Breast epithelium (tissue), 4 donors: ENCODE data around the gene ARHGAP26. TPM values are rescaled to one million over a fixed set of nuclear protein-coding genes. Genes with fewer than 3 reads are reported as not detected.
A peak's percentile ranks its signal among the peaks of the same experiment; 100 is the strongest.

ENCODE experiments used
- DNase-seq, 2 donors: peaks; one replicate each; pipeline ENCODE4 v3.0.0-alpha.2; 2019; ENCODE audit warnings: low spot score in 2 of 2
- H3K27ac ChIP-seq, 2 donors: fragments of 200-600 bp; sonication (generic) in 1 of 2; one replicate each; pipeline ENCODE4 v1.5.1; 2016 to 2019; ENCODE audit warnings: mild to moderate bottlenecking in 1 of 2
- H3K27me3 ChIP-seq, 2 donors: fragments of 200-600 bp; sonication (generic) in 1 of 2; one replicate each; pipeline versions ENCODE4 v1.5.1 to v1.6.0; 2017 to 2019; ENCODE audit warnings: control low read depth in 1 of 2, mild to moderate bottlenecking in 1 of 2
- H3K36me3 ChIP-seq: fragments of 200-600 bp; one replicate; pipeline ENCODE4 v1.5.1; 2019
- H3K4me1 ChIP-seq, 2 donors: fragments of 200-600 bp; sonication (generic); one replicate each; pipeline ENCODE4 v1.5.1; 2016 to 2019; ENCODE audit warnings: control low read depth in 1 of 2
- H3K4me3 ChIP-seq, 3 donors: fragments of 200-600 bp; sonication (generic); 1 replicate in 2 of 3; 2 replicates in 1 of 3; pipeline ENCODE4 v1.5.1; 2016 to 2019; ENCODE audit warnings: mild to moderate bottlenecking in 3 of 3, moderate library complexity in 2 of 3
- H3K9me3 ChIP-seq, 2 donors: fragments of 200-600 bp; sonication (generic) in 1 of 2; one replicate each; pipeline ENCODE4 v1.5.1; 2016 to 2019; ENCODE audit warnings: control low read depth in 1 of 2
- POLR2A ChIP-seq: fragments of 450-650 bp; IDR thresholded peaks from one replicate; pipeline ENCODE4 v1.6.1; 2016; ENCODE audit warnings: antibody characterized with exemption, mild to moderate bottlenecking, moderate library complexity
- POLR2AphosphoS5 ChIP-seq, 3 donors: sonication (generic); formaldehyde crosslinking; IDR thresholded peaks; one replicate each; pipeline ENCODE4 v1.6.1; 2017; ENCODE audit warnings: antibody characterized with exemption in 3 of 3
- intact Hi-C: fragments of 100-400 bp; cut with DNase I; formaldehyde crosslinking; loops from one replicate; pipeline ENCODE4 v1.15.1; 2023; ENCODE audit warnings: low total_unique reads
- total RNA-seq, 3 donors: library from RNA; depleted of rRNA; stranded (reverse); fragments of >200 nt; gene quantifications; one replicate each; pipeline ENCODE4 v1.1.0, GENCODE V29; 2016
- TF ChIP-seq, protein P1 (sequence below), 3 donors: fragments of 450-650 bp; IDR thresholded peaks; one replicate each; pipeline ENCODE4 v1.5.1; 2016 to 2017; ENCODE audit warnings: antibody characterized with exemption in 3 of 3, mild to moderate bottlenecking in 3 of 3, moderate library complexity in 3 of 3

The ARHGAP26 gene
- total RNA-seq, 3 donors from 2014 or later: 33.1 to 89.0 (median 56.4) TPM

DNA sequence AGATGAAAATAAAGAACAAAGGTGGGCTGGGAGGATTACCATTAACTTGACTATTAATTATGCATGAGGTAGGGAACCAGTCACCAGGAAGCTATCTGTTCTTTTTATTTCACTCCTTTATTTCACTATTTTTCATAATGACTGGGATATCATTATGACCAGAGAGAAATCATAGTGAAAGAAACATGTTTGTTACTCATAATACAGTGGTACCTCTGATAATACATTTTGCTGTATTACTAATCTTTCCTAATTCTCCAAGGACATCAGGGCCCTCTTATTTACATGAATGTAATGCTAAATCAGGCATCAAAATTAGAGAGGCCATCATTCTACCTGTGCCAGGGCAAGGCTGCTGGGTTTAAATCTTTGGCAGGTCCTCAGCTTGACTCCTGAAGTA lies 379.6 kb downstream of the ARHGAP26 start:
- Histone ChIP-seq H3K36me3 (no peaks in the 10 kb centered on the region), H3K4me1 (peaks cover 0 to 20% of the 10 kb centered on the region in 2 donors), H3K27me3 (no peaks in the 10 kb centered on the region), H3K9me3 (no peaks in the 10 kb centered on the region), H3K4me3 (no peak overlapping the region), H3K27ac (no peak overlapping the region)
- no peak for DNase-seq
- intact Hi-C loops: no loop called here
- TF ChIP-seq, protein P1, sequence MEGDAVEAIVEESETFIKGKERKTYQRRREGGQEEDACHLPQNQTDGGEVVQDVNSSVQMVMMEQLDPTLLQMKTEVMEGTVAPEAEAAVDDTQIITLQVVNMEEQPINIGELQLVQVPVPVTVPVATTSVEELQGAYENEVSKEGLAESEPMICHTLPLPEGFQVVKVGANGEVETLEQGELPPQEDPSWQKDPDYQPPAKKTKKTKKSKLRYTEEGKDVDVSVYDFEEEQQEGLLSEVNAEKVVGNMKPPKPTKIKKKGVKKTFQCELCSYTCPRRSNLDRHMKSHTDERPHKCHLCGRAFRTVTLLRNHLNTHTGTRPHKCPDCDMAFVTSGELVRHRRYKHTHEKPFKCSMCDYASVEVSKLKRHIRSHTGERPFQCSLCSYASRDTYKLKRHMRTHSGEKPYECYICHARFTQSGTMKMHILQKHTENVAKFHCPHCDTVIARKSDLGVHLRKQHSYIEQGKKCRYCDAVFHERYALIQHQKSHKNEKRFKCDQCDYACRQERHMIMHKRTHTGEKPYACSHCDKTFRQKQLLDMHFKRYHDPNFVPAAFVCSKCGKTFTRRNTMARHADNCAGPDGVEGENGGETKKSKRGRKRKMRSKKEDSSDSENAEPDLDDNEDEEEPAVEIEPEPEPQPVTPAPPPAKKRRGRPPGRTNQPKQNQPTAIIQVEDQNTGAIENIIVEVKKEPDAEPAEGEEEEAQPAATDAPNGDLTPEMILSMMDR (IDR thresholded peaks at IDR 0.05): no peak
- no peak for TF ChIP-seq POLR2A
- no peak for TF ChIP-seq POLR2AphosphoS5 (IDR thresholded peaks at IDR 0.05)

DNA sequence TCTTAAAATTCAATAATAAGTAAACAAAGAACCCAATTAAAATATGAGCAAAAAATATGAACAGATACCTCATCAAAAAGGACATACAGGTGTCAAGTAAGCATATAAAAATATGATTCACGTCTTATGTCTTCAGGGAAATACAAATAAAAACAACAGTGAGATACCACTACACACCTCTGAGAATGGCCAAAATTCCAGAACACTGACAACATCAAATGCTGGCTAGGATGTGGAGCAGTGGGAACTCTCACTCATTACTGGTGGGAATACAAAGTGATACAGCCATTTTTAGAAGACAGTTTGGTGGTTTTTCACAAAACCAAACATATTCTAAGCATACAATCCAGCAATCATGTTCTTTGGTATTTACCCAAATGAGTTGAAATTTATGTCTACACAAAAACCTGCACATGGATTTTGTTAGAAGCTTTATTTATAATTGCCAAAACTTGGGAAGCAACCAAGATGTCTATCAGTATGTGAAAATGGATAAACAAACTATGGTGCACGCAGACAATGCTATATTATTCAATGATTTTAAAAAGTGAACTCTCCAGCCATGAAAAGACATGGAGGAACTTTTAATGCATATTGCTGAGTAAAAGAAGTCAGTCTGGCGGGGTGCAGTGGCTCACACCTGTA lies 381.0 kb downstream of the ARHGAP26 start:
- H3K4me3 ChIP-seq: no peak overlapping the region
- no peak overlapping the region for H3K27ac ChIP-seq
- no peaks in the 10 kb centered on the region for H3K27me3 ChIP-seq
- TF ChIP-seq, protein P1 (IDR thresholded peaks at IDR 0.05): no peak
- TF ChIP-seq POLR2AphosphoS5 (IDR thresholded peaks at IDR 0.05) (no peak), POLR2A (no peak)
- no peaks in the 10 kb centered on the region for H3K9me3 ChIP-seq
- no peak for DNase-seq
- H3K36me3 ChIP-seq: no peaks in the 10 kb centered on the region
- intact Hi-C loops: no loop called here
- H3K4me1 ChIP-seq: peaks cover 3 to 28% of the 10 kb centered on the region in 2 donors

DNA sequence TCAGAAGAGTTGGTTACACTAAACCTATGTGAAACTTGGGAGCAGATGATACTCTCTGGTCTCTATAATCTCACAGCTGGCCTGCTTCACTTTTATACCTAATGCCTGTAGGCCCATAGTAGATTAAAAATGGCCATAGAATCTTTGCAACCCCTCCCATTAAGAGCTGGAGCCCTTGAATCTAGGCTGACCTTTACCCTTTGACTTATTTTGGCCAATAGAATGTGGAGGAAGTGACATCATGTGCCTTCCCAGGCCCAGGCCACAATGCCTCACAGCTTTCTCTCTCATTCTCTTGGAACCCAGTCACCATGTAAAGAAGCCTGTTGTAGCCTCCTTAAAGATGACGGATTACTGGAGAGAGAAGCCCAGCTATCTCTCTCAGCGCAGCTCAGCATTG lies 382.3 kb downstream of the ARHGAP26 start:
- TF ChIP-seq POLR2AphosphoS5 (IDR thresholded peaks at IDR 0.05): no peak
- TF ChIP-seq POLR2A: no peak
- TF ChIP-seq, protein P1 (IDR thresholded peaks at IDR 0.05): no peak
- intact Hi-C loops: no loop called here
- no peak overlapping the region for H3K27ac ChIP-seq
- H3K27me3 ChIP-seq: no peaks in the 10 kb centered on the region
- H3K36me3 ChIP-seq: no peaks in the 10 kb centered on the region
- H3K4me1 ChIP-seq: peaks cover 3 to 28% of the 10 kb centered on the region in 2 donors
- no peaks in the 10 kb centered on the region for H3K9me3 ChIP-seq
- H3K4me3 ChIP-seq: no peak overlapping the region
- DNase-seq: no peak

DNA sequence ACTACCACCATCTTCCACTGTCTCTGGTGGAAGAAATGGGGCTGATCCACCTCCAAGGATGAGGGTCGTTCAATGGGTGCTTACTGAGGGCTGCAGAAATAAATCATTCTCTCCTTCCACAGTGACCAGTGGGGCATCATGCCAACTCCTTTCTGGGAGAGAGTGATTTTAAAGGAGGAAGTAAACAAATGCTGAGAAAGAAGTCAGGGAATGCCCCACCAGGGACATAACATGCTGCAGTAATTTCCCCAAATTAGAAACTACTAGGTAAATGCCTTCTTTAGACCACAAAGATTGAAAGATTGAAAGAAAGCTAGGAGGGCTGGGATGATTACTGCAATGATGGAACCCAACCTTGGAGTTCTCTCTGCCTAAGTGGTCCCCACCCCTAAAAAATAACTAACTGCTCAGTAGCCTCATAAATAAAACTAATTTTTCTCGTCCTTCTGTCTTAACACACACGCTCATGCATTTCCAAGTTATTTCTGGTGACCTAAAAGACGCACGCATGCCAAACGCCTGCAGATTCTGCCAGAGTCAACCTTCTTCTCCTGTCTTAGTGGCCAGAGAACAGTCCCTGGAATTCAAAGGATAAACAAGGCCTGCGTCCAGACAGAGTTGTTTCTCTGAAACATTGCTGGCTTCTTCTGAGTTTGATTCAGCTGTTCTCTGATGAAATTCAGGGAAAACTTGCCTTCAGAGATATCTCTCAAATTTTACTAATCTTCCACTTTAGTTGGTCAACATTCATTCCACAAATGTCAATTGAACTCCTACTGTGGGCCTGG lies 383.3 kb downstream of the ARHGAP26 start:
- peak in 1 of 2 donors; percentile 50 for DNase-seq
- TF ChIP-seq, protein P1 (IDR thresholded peaks at IDR 0.05): no peak
- no peak for TF ChIP-seq POLR2A
- peak in 1 of 3 donors; percentile 66 for TF ChIP-seq POLR2AphosphoS5 (IDR thresholded peaks at IDR 0.05)
- Histone ChIP-seq H3K27ac (peak overlapping the region; percentile 52 to 53), H3K27me3 (no peaks in the 10 kb centered on the region), H3K9me3 (no peaks in the 10 kb centered on the region), H3K4me1 (peaks cover 3 to 28% of the 10 kb centered on the region in 2 donors), H3K4me3 (no peak overlapping the region), H3K36me3 (no peaks in the 10 kb centered on the region)
- intact Hi-C loops: no loop called here
